ENCODE measurements around the gene ATP2C1.

Gene ATP2C1

DNA sequence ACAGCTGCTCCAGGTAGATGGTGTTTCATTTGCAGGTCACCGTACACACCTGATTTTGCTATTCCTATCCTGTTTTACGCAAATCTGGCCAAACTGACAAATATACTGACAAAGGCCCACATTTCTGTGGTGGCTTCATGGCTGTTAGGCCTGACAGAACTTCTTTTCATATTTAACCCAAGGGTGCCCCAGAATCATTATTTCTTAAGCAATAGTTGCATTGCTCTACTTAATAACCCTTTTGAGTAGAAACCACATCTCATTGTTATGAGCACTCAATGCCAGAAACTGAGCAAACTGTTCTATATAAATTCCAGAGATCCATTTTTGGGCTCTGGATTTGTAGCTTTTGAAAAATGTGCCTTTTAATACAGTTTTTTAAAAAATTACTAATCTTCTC, 113.4 kb downstream of the ATP2C1 start:
- Histone ChIP-seq H3K27ac (ENCODE audit: low read depth, low read length) (no peak overlapping the region), H3K36me3 (ENCODE audit: insufficient read depth, low read length) (peaks cover 19% of the 10 kb centered on the region), H3K79me2 (ENCODE audit: control insufficient read depth, insufficient read depth, low read length, unreplicated experiment) (no peaks in the 10 kb centered on the region), H3K27me3 (ENCODE audit: insufficient read depth, low read length) (no peaks in the 10 kb centered on the region), H3K4me3 (ENCODE audit: low read depth, low read length) (no peak overlapping the region), H3K4me1 (ENCODE audit: control insufficient read depth, insufficient read depth, low read length, unreplicated experiment) (peaks cover 16% of the 10 kb centered on the region), H2AFZ (ENCODE audit: low read length, unreplicated experiment) (no peak overlapping the region)

DNA sequence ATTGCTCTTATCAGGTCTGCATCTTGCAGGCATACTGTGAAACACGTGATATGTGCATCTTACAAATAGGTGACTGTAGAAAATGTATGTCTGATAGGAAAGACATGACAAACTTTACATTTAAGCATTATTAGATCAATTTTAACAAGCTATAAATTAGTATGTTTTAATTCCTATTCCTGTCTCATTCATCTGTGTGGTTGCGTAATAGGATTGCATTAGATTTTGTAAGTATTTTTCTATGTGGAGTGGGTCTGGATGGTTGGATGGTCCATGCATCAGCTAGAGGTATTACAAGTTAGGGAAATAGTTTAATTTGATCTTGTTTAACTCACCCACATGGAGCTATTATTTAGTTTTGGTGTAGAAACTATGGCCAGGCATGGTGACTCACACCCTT, 113.9 kb downstream of the ATP2C1 start:
- Histone ChIP-seq H3K36me3 (ENCODE audit: insufficient read depth, low read length) (peaks cover 20% of the 10 kb centered on the region), H3K4me3 (ENCODE audit: low read depth, low read length) (no peak overlapping the region), H3K27ac (ENCODE audit: low read depth, low read length) (no peak overlapping the region), H3K4me1 (ENCODE audit: control insufficient read depth, insufficient read depth, low read length, unreplicated experiment) (peaks cover 10% of the 10 kb centered on the region), H3K27me3 (ENCODE audit: insufficient read depth, low read length) (no peaks in the 10 kb centered on the region), H3K79me2 (ENCODE audit: control insufficient read depth, insufficient read depth, low read length, unreplicated experiment) (no peaks in the 10 kb centered on the region), H2AFZ (ENCODE audit: low read length, unreplicated experiment) (no peak overlapping the region)

DNA sequence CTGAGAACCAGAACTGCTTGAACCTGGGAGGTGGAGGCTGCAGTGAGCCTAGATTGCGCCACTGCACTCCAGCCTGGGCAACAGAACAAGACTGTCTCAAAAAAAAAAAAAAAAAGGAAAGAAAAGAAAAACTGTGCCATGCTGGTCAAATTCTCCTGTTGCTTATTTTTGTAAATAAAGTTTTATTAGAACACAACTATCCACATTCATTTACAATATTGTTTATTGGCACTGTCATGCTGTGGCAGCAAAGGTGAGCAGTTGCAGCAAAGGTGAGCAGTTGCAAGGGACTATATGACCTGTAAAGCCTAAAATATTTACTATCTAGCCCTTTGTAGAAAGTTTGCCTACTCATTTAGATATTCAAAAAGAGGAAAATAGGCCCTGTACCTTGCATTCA, 114.4 kb downstream of the ATP2C1 start:
- Histone ChIP-seq H3K36me3 (ENCODE audit: insufficient read depth, low read length) (peaks cover 23% of the 10 kb centered on the region), H3K79me2 (ENCODE audit: control insufficient read depth, insufficient read depth, low read length, unreplicated experiment) (no peaks in the 10 kb centered on the region), H2AFZ (ENCODE audit: low read length, unreplicated experiment) (no peak overlapping the region), H3K4me3 (ENCODE audit: low read depth, low read length) (no peak overlapping the region), H3K27me3 (ENCODE audit: insufficient read depth, low read length) (no peaks in the 10 kb centered on the region), H3K27ac (ENCODE audit: low read depth, low read length) (no peak overlapping the region), H3K4me1 (ENCODE audit: control insufficient read depth, insufficient read depth, low read length, unreplicated experiment) (peaks cover 5% of the 10 kb centered on the region)

DNA sequence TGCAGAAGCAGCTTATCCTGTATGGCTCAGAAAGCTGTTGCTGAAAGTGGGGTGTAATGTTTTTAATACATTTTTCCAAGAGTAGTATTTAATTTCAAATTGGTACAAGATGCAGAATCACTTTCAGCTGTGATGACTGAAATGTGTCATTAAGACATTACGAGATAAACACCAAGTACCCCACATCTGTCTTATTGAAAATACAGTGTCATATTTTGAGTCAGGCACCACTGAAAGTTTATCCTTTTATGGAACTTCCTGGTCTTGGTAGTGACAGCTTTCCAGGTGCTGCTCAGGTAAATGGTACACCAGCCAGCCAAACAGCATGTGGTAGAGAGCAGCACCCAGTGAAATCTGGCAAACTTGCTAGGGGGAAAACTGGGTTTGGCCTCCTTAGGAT, 115.8 kb downstream of the ATP2C1 start:
- no peaks in the 10 kb centered on the region for H3K27me3 ChIP-seq (ENCODE audit: insufficient read depth, low read length)
- H3K4me3 ChIP-seq (ENCODE audit: low read depth, low read length): no peak overlapping the region
- no peak overlapping the region for H2AFZ ChIP-seq (ENCODE audit: low read length, unreplicated experiment)
- no peak overlapping the region for H3K27ac ChIP-seq (ENCODE audit: low read depth, low read length)
- H3K36me3 ChIP-seq (ENCODE audit: insufficient read depth, low read length): peaks cover 37% of the 10 kb centered on the region
- no peaks in the 10 kb centered on the region for H3K79me2 ChIP-seq (ENCODE audit: control insufficient read depth, insufficient read depth, low read length, unreplicated experiment)
- no peaks in the 10 kb centered on the region for H3K4me1 ChIP-seq (ENCODE audit: control insufficient read depth, insufficient read depth, low read length, unreplicated experiment)

DNA sequence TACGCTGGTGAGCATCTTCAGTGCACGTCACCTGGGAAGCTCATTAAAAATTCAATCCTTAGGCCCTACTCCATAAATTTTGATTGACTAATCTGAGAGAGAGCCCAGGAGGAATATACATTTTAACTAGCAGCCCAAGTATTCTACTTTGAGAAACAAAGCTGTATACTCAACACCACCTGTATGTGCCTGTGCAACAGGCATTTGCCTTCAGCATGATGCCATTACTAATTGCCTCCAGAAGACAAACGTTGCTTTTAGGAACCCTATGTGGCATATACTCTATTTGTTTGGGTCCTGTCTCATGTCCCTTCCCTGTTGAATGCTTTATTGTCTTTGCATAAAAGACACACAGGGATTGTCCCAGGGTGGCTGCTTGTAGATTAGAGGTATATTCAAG, 125.1 kb downstream of the ATP2C1 start:
- Histone ChIP-seq H2AFZ (ENCODE audit: low read length, unreplicated experiment) (no peak overlapping the region), H3K79me2 (ENCODE audit: control insufficient read depth, insufficient read depth, low read length, unreplicated experiment) (no peaks in the 10 kb centered on the region), H3K27me3 (ENCODE audit: insufficient read depth, low read length) (no peaks in the 10 kb centered on the region), H3K4me3 (ENCODE audit: low read depth, low read length) (no peak overlapping the region), H3K4me1 (ENCODE audit: control insufficient read depth, insufficient read depth, low read length, unreplicated experiment) (no peaks in the 10 kb centered on the region), H3K27ac (ENCODE audit: low read depth, low read length) (no peak overlapping the region), H3K36me3 (ENCODE audit: insufficient read depth, low read length) (peaks cover 33% of the 10 kb centered on the region)

DNA sequence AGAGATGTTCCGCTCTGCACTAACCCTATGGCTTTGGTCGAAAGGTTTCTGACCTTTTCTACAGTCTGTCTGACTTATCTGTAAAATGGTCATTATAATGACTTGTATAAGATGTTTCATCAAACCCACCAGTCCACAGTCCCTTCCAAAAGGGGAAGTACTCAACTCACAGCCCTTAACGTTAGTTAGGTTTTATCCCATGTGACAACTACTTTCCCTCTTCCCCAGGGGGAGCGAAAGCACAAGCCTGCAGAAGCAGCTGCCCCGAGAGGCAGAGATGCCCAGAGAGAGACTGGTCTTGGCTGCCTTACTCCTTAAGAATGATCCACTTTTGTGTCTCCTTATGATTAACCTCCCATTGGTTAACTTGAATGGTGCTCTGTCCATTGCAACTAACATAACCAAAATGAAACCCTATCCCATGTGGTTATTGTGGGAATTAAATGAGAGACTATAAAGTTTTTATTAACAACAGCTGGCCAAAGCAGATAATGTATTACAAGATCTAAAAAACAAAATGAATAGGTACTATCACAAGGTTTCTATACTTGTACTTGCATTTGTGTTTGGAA, 126.3 kb downstream of the ATP2C1 start:
- Histone ChIP-seq H3K27me3 (ENCODE audit: insufficient read depth, low read length) (no peaks in the 10 kb centered on the region), H3K36me3 (ENCODE audit: insufficient read depth, low read length) (peaks cover 29% of the 10 kb centered on the region; the same call in 1 of the 2 replicates), H3K4me3 (ENCODE audit: low read depth, low read length) (no peak overlapping the region), H2AFZ (ENCODE audit: low read length, unreplicated experiment) (no peak overlapping the region), H3K4me1 (ENCODE audit: control insufficient read depth, insufficient read depth, low read length, unreplicated experiment) (peaks cover 2% of the 10 kb centered on the region), H3K27ac (ENCODE audit: low read depth, low read length) (no peak overlapping the region), H3K79me2 (ENCODE audit: control insufficient read depth, insufficient read depth, low read length, unreplicated experiment) (no peaks in the 10 kb centered on the region)

DNA sequence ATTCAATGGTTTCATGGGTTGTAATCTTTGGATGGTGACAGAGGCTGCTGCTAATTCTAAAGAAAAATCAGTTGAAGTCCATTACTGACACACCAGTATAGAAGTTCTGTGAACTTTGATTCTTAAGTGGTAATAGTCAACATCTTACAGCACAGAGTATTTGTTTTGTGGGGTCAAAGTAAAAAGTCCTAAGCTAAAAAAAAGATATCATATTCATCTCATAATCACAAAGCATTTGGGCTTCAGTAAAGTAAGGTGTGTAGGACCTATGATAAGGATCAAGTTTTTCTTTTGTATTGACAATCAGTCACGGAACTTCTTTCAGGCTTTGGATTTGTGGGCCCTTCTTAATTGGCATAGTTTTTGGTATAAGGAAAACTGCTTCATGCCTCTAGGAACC, 131.7 kb downstream of the ATP2C1 start:
- Histone ChIP-seq H3K4me1 (ENCODE audit: control insufficient read depth, insufficient read depth, low read length, unreplicated experiment) (peaks cover 10% of the 10 kb centered on the region), H3K4me3 (ENCODE audit: low read depth, low read length) (peak overlapping the region; percentile 84), H3K27me3 (ENCODE audit: insufficient read depth, low read length) (no peaks in the 10 kb centered on the region), H2AFZ (ENCODE audit: low read length, unreplicated experiment) (no peak overlapping the region), H3K27ac (ENCODE audit: low read depth, low read length) (no peak overlapping the region), H3K36me3 (ENCODE audit: insufficient read depth, low read length) (peaks cover 12% of the 10 kb centered on the region; the same call in 1 of the 2 replicates), H3K79me2 (ENCODE audit: control insufficient read depth, insufficient read depth, low read length, unreplicated experiment) (no peaks in the 10 kb centered on the region)

DNA sequence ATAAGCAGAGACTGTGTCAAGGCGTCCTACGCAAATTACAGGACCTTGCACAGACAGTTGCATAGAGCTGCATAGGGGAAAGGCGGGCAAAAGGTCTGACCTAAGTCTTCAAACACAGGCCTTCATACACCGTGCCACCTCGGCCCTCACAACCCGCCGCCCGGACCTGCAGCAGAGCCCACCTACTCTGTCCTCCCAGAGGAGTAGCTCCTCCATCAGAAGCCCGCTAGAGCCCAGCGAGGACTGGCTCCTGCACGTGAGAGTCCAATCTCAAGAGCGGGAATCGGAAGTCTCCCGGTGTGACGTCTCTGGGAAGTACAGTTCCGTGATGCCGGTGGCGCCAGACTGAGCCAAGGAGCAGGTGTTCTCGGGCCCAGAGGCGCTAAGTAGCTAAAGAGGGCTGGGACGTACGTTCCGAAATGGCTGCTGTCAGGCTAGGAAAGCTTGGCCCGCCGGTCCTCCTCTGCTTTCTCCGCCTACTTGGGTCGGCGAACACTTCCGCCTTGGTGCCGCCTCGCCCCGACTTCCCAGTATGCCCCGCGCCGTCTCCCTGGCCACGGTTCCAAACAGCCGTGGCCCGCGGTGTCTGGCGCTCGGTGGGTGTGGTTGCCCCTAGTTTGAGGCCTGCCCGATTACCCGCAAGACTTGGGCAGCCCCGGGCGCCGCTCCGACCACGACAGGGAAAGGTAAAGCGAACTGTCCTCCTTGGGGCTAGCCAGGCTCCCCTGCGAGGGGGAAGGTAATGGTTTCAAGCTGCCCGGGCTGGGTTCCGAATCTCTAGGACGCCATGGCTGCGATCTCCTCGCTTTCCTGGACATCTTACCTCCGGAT, 132.7 kb downstream of the ATP2C1 start, which contains the start of the genes ASTE1 and NEK11:
ASTE1 (minus strand) TSS at position 505 of the 831 bp plus-strand sequence. CDS start 1,519 bp downstream, outside the sequence.
NEK11 (plus strand) TSS at position 557 of the 831 bp plus-strand sequence. CDS start 2,832 bp downstream, outside the sequence.
- H3K27me3 ChIP-seq (ENCODE audit: insufficient read depth, low read length): no peaks in the 10 kb centered on the region
- H3K4me1 ChIP-seq (ENCODE audit: control insufficient read depth, insufficient read depth, low read length, unreplicated experiment): peaks cover 10% of the 10 kb centered on the region
- H3K4me3 ChIP-seq (ENCODE audit: low read depth, low read length): peak within 1 kb of the TSS; percentile 84
- peaks cover 12% of the 10 kb centered on the region; the same call in 1 of the 2 replicates for H3K36me3 ChIP-seq (ENCODE audit: insufficient read depth, low read length)
- peak within 1 kb of the TSS; percentile 62 for H3K27ac ChIP-seq (ENCODE audit: low read depth, low read length)
- no peaks in the 10 kb centered on the region for H3K79me2 ChIP-seq (ENCODE audit: control insufficient read depth, insufficient read depth, low read length, unreplicated experiment)
- peak within 1 kb of the TSS; percentile 88 for H2AFZ ChIP-seq (ENCODE audit: low read length, unreplicated experiment)

DNA sequence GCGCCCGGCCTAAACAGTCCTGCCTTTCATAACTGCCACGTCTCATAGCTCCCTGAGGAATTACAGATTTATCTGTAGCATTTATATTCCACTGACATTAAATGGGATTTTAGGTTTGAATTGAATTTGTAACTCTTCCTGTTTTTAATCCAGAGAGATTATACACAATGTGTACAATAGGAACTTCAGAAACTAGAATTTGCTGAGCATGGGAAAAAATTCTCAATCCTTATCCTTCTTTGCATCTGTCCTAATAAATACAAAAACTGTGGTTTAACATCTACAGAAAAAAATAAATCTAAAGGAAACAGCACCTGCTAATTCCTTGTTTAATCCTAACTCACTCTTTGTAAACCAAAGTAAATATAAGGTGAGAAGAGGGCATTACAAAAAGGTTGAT, 135.0 kb downstream of the ATP2C1 start:
- H3K36me3 ChIP-seq (ENCODE audit: insufficient read depth, low read length): 0 out of 2 replicates have a peak, but pooled peaks cover 9% of the 10 kb centered on the region
- peaks cover 10% of the 10 kb centered on the region for H3K4me1 ChIP-seq (ENCODE audit: control insufficient read depth, insufficient read depth, low read length, unreplicated experiment)
- no peaks in the 10 kb centered on the region for H3K27me3 ChIP-seq (ENCODE audit: insufficient read depth, low read length)
- H3K79me2 ChIP-seq (ENCODE audit: control insufficient read depth, insufficient read depth, low read length, unreplicated experiment): no peaks in the 10 kb centered on the region
- H2AFZ ChIP-seq (ENCODE audit: low read length, unreplicated experiment): no peak overlapping the region
- H3K4me3 ChIP-seq (ENCODE audit: low read depth, low read length): no peak overlapping the region
- H3K27ac ChIP-seq (ENCODE audit: low read depth, low read length): no peak overlapping the region

DNA sequence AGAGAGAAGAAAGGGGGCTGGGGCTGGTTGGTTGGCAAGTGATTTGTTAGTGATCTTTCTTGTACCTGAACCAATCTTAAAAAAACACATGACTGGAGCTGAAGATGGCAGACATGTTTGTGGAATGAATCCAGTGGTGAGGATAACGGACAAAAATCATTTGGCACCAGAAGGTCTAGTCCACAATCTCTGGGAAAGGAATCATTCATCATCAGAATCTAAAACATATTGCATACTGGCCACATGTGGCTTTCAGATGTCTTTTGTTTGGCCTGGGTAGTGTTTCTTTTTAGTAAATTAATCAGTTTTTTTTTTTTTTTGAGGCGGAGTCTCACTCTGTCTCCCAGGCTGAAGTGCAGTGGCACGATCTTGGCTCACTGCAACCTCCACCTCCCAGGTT, 137.8 kb downstream of the ATP2C1 start:
- H3K4me1 ChIP-seq (ENCODE audit: control insufficient read depth, insufficient read depth, low read length, unreplicated experiment): peaks cover 12% of the 10 kb centered on the region
- H3K27ac ChIP-seq (ENCODE audit: low read depth, low read length): no peak overlapping the region
- no peaks in the 10 kb centered on the region for H3K79me2 ChIP-seq (ENCODE audit: control insufficient read depth, insufficient read depth, low read length, unreplicated experiment)
- no peak overlapping the region for H2AFZ ChIP-seq (ENCODE audit: low read length, unreplicated experiment)
- H3K4me3 ChIP-seq (ENCODE audit: low read depth, low read length): no peak overlapping the region
- H3K27me3 ChIP-seq (ENCODE audit: insufficient read depth, low read length): no peaks in the 10 kb centered on the region
- no peaks in the 10 kb centered on the region for H3K36me3 ChIP-seq (ENCODE audit: insufficient read depth, low read length)

Measured in ACC112 (cell line).